ENCODE results near the gene HS3ST5. TPM values are rescaled to one million over a fixed set of nuclear protein-coding genes. Genes with fewer than 3 reads are reported as not detected.
"Not testable (repeated sequence)": the region's sequence is repeated elsewhere in the genome, so short reads cannot be mapped to it uniquely, and the experiment has no call there.

The HS3ST5 gene
- total and polyA plus RNA-seq, 2 donors (not counting 3 experiments of a cell fraction or from before 2014, with no cell fraction given) = not detected

DNA sequence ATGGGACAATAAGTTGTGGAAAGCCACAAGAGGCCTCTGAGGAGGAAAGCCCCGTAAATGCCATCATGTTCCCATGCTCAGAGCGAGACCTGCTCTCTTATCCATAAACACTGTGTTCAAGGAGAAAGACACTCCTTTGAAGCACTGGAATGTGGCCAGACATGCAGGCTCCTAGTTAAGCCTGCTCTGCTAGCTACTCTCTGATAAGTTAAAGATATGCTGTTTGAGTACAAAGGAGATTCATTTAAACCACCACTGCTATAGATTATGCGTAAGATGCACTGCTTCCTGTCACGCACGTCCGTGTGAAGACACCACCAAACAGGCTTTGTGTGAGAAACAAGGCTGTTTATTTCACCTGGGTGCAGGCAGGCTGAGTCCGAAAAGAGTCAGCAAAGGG, 331.3 kb downstream of the HS3ST5 start:
- CTCF ChIA-PET; H3K4me3 ChIP-seq (replicated peaks in 1 of 3; ENCODE audit: insufficient read depth in 1 of 3, low read depth in 1 of 3, low read length in 3 of 3); H3K9ac ChIP-seq (replicated peaks; ENCODE audit: extremely low read depth, insufficient read depth, low read length); DNase-seq (ENCODE audit: low read depth, low spot score); H4K20me1 ChIP-seq (replicated peaks; ENCODE audit: control insufficient read depth, extremely low read depth, insufficient read depth, low read length); H3K9me3 ChIP-seq (replicated peaks; ENCODE audit: control insufficient read depth, insufficient read depth, low read length); H3K4me2 ChIP-seq (ENCODE audit: insufficient read depth, low read length); BruUV-seq (replicated peaks); FAIRE-seq; H3K9me1 ChIP-seq (replicated peaks; ENCODE audit: control insufficient read depth, extremely low read depth, insufficient read depth, low read length); H3K79me2 ChIP-seq (ENCODE audit: control insufficient read depth, insufficient read depth, low read length); H2AFZ ChIP-seq (ENCODE audit: low read depth, low read length); H3K27me3 ChIP-seq (ENCODE audit: control insufficient read depth in 2 of 2, insufficient read depth in 2 of 2, low read length in 2 of 2); H3K27ac ChIP-seq (ENCODE audit: insufficient read depth, low read depth, low read length); dilution Hi-C loops (cut with MboI; ENCODE audit: extremely low pct_ligation_motif_present, low sequenced_read_pairs); H3K36me3 ChIP-seq (ENCODE audit: control insufficient read depth in 2 of 2, extremely low read depth in 1 of 2, insufficient read depth in 2 of 2, low read length in 2 of 2); intact Hi-C loops (cut with micrococcal nuclease); POLR2A ChIA-PET: not testable (repeated sequence)
- H3K4me1 ChIP-seq (ENCODE audit: control insufficient read depth, extremely low read depth, insufficient read depth, low read length) = peaks cover 19% of the 10 kb centered on the region

DNA sequence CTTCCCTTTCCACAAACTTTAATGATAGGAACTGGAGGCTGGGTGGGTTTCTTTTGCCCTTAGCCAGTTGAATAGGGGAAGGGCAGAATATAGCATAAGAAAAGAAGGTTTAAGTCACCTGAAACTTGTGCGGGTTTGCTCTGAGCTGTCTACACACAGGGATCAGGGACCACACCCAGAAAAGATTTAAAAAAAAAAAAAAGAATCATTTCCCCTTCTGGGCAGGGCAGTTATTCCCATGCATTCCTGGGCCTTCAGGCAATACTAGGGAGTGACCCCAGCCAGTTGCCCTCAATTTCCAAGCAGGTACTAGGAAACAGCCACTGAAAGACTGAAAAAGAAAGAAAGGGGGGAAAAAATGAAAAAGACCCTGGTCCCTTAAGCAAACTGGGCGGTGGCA, 332.3 kb downstream of the HS3ST5 start:
- Histone ChIP-seq H3K9me3 (replicated peaks; ENCODE audit: control insufficient read depth, insufficient read depth, low read length) (no peaks in the 10 kb centered on the region), H3K27me3 (ENCODE audit: control insufficient read depth in 2 of 2, insufficient read depth in 2 of 2, low read length in 2 of 2) (no peaks in the 10 kb centered on the region), H2AFZ (ENCODE audit: low read depth, low read length) (no peak overlapping the region), H3K4me3 (replicated peaks in 1 of 3; ENCODE audit: insufficient read depth in 1 of 3, low read depth in 1 of 3, low read length in 3 of 3) (no peak overlapping the region), H3K36me3 (ENCODE audit: control insufficient read depth in 2 of 2, extremely low read depth in 1 of 2, insufficient read depth in 2 of 2, low read length in 2 of 2) (no peaks in the 10 kb centered on the region), H3K27ac (ENCODE audit: insufficient read depth, low read depth, low read length) (no peak overlapping the region), H3K79me2 (ENCODE audit: control insufficient read depth, insufficient read depth, low read length) (no peaks in the 10 kb centered on the region), H4K20me1 (replicated peaks; ENCODE audit: control insufficient read depth, extremely low read depth, insufficient read depth, low read length) (no peaks in the 10 kb centered on the region), H3K9me1 (replicated peaks; ENCODE audit: control insufficient read depth, extremely low read depth, insufficient read depth, low read length) (no peaks in the 10 kb centered on the region), H3K4me2 (ENCODE audit: insufficient read depth, low read length) (no peak overlapping the region), H3K9ac (replicated peaks; ENCODE audit: extremely low read depth, insufficient read depth, low read length) (no peak overlapping the region), H3K4me1 (ENCODE audit: control insufficient read depth, extremely low read depth, insufficient read depth, low read length) (peaks cover 19% of the 10 kb centered on the region)
- FAIRE-seq (no peak), DNase-seq (ENCODE audit: low read depth, low spot score) (no peak)
- intact Hi-C loops (cut with micrococcal nuclease) = no loop called here
- dilution Hi-C loops (cut with MboI; ENCODE audit: extremely low pct_ligation_motif_present, low sequenced_read_pairs) = no loop called here
- no peak for TF ChIP-seq POLR2AphosphoS5 (IDR thresholded peaks at IDR 0.05; ENCODE audit: insufficient read depth, low read depth, low read length)
- TF ChIP-seq FOS (IDR thresholded peaks at IDR 0.05; ENCODE audit: borderline replicate concordance, insufficient read depth, low read length) = no peak
- ChIA-PET POLR2A (no interaction called here), CTCF (interaction anchor here (1.2 to 4.1 kb wide), 3 partner anchors 15 to 98 kb away, joined by 4 to 20 read pairs (median 5); no protein-coding TSS in a partner anchor)
- BruUV-seq (replicated peaks) = no TSS peak
